Measurements from ENCODE around the gene PMEPA1. TPM values are rescaled to one million over a fixed set of nuclear protein-coding genes. Genes with fewer than 3 reads are reported as not detected.
A peak's percentile ranks its signal among the peaks of the same experiment; 100 is the strongest.

The PMEPA1 gene
- total RNA-seq, 1 experiment from 2014 or later = 89.8 TPM

- Histone ChIP-seq H3K27ac (ENCODE audit: low read length) (peak overlapping the region; percentile 96), H3K9me3 (ENCODE audit: control insufficient read depth, insufficient read depth, low read depth, low read length) (no peaks in the 10 kb centered on the region), H3K4me3 (ENCODE audit: low read depth in 2 of 2, low read length in 2 of 2) (peak overlapping the region; percentile 27 to 55), H3K27me3 (ENCODE audit: control insufficient read depth, insufficient read depth, low read length) (no peaks in the 10 kb centered on the region), H3K36me3 (ENCODE audit: control insufficient read depth, insufficient read depth, low read length) (no peaks in the 10 kb centered on the region), H3K4me1 (ENCODE audit: control insufficient read depth, insufficient read depth, low read length) (peaks cover 93% of the 10 kb centered on the region)
- TF ChIP-seq, protein P1, sequence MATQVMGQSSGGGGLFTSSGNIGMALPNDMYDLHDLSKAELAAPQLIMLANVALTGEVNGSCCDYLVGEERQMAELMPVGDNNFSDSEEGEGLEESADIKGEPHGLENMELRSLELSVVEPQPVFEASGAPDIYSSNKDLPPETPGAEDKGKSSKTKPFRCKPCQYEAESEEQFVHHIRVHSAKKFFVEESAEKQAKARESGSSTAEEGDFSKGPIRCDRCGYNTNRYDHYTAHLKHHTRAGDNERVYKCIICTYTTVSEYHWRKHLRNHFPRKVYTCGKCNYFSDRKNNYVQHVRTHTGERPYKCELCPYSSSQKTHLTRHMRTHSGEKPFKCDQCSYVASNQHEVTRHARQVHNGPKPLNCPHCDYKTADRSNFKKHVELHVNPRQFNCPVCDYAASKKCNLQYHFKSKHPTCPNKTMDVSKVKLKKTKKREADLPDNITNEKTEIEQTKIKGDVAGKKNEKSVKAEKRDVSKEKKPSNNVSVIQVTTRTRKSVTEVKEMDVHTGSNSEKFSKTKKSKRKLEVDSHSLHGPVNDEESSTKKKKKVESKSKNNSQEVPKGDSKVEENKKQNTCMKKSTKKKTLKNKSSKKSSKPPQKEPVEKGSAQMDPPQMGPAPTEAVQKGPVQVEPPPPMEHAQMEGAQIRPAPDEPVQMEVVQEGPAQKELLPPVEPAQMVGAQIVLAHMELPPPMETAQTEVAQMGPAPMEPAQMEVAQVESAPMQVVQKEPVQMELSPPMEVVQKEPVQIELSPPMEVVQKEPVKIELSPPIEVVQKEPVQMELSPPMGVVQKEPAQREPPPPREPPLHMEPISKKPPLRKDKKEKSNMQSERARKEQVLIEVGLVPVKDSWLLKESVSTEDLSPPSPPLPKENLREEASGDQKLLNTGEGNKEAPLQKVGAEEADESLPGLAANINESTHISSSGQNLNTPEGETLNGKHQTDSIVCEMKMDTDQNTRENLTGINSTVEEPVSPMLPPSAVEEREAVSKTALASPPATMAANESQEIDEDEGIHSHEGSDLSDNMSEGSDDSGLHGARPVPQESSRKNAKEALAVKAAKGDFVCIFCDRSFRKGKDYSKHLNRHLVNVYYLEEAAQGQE (IDR thresholded peaks at IDR 0.05; ENCODE audit: insufficient read depth in 1 of 2, low read depth in 2 of 2, low read length in 1 of 2) = no peak; a peak in 1 of 4 replicates
- no peak for TF ChIP-seq TCF7L2 (IDR thresholded peaks at IDR 0.05; ENCODE audit: low read depth, low read length)
- no peak for TF ChIP-seq POLR2AphosphoS5 (IDR thresholded peaks at IDR 0.05; ENCODE audit: low read depth, low read length)
- TF ChIP-seq, protein P2, sequence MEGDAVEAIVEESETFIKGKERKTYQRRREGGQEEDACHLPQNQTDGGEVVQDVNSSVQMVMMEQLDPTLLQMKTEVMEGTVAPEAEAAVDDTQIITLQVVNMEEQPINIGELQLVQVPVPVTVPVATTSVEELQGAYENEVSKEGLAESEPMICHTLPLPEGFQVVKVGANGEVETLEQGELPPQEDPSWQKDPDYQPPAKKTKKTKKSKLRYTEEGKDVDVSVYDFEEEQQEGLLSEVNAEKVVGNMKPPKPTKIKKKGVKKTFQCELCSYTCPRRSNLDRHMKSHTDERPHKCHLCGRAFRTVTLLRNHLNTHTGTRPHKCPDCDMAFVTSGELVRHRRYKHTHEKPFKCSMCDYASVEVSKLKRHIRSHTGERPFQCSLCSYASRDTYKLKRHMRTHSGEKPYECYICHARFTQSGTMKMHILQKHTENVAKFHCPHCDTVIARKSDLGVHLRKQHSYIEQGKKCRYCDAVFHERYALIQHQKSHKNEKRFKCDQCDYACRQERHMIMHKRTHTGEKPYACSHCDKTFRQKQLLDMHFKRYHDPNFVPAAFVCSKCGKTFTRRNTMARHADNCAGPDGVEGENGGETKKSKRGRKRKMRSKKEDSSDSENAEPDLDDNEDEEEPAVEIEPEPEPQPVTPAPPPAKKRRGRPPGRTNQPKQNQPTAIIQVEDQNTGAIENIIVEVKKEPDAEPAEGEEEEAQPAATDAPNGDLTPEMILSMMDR (IDR thresholded peaks at IDR 0.05) = no peak
- no peak for TF ChIP-seq SIN3A (IDR thresholded peaks at IDR 0.05; ENCODE audit: borderline replicate concordance, insufficient read depth, low read depth, low read length)
- TSS peak; percentile 97 for BruUV-seq (replicated peaks)
- intact Hi-C loops (cut with micrococcal nuclease; ENCODE audit: unreplicated experiment) (no loop called here), in situ Hi-C loops (cut with HindIII; ENCODE audit: low pct_unique_long_range_greater_than_20kb, low sequenced_read_pairs) (no loop called here)
- ChIA-PET CTCF (interaction anchor here (1.7 kb wide), 1 partner anchor 12 kb away, joined by 7 read pairs; no protein-coding TSS in a partner anchor), POLR2A (interaction anchor here (1.2 kb wide), 1 partner anchor 11 kb away, joined by 5 read pairs; the partner anchor contains the start of gene PMEPA1)
- DNase-seq (ENCODE audit: low read depth, low spot score) = peak; percentile 77
- ATAC-seq = peak; percentile 63
These were observed 10.9 kb downstream of the PMEPA1 start for GRCh38 chr20:57698867-57699275.

- ATAC-seq (peak; percentile 90), DNase-seq (ENCODE audit: low read depth, low spot score) (peak; percentile 99)
- peaks cover 93% of the 10 kb centered on the region for H3K4me1 ChIP-seq (ENCODE audit: control insufficient read depth, insufficient read depth, low read length)
- no peaks in the 10 kb centered on the region for H3K9me3 ChIP-seq (ENCODE audit: control insufficient read depth, insufficient read depth, low read depth, low read length)
- POLR2A ChIA-PET = interaction anchor here (0.6 to 1.2 kb wide), 3 partner anchors 11 to 42 kb away, joined by 3 to 5 read pairs (median 4); partner anchors contain the start of gene PMEPA1
- peak overlapping the region; percentile 96 for H3K27ac ChIP-seq (ENCODE audit: low read length)
- in situ Hi-C loops (cut with HindIII; ENCODE audit: low pct_unique_long_range_greater_than_20kb, low sequenced_read_pairs) = no loop called here
- H3K4me3 ChIP-seq (ENCODE audit: low read depth in 2 of 2, low read length in 2 of 2) = peak overlapping the region; percentile 27 to 55
- BruUV-seq (replicated peaks) = no TSS peak
- intact Hi-C loops (cut with micrococcal nuclease; ENCODE audit: unreplicated experiment) = no loop called here
- peak; percentile 95 for TF ChIP-seq TCF7L2 (IDR thresholded peaks at IDR 0.05; ENCODE audit: low read depth, low read length)
- TF ChIP-seq, protein P1 (IDR thresholded peaks at IDR 0.05; ENCODE audit: insufficient read depth in 1 of 2, low read depth in 2 of 2, low read length in 1 of 2) = peak in 1 of 2 experiments; percentile 48; a peak in 2 of 4 replicates
- no peak for TF ChIP-seq SIN3A (IDR thresholded peaks at IDR 0.05; ENCODE audit: borderline replicate concordance, insufficient read depth, low read depth, low read length)
- peak; percentile 81 for TF ChIP-seq POLR2AphosphoS5 (IDR thresholded peaks at IDR 0.05; ENCODE audit: low read depth, low read length)
- TF ChIP-seq, protein P2 (IDR thresholded peaks at IDR 0.05) = no peak
- CTCF ChIA-PET = interaction anchor here (0.7 to 1.7 kb wide), 2 partner anchors 12 to 482 kb away, joined by 4 to 7 read pairs; no protein-coding TSS in a partner anchor
- H3K36me3 ChIP-seq (ENCODE audit: control insufficient read depth, insufficient read depth, low read length) = no peaks in the 10 kb centered on the region
- no peaks in the 10 kb centered on the region for H3K27me3 ChIP-seq (ENCODE audit: control insufficient read depth, insufficient read depth, low read length)
These were observed 11.5 kb downstream of the PMEPA1 start for GRCh38 chr20:57698116-57698866.
